ENCODE data around the gene SPEM3. TPM values are rescaled to one million over a fixed set of nuclear protein-coding genes. Genes with fewer than 3 reads are reported as not detected.

SPEM3 gene
- total RNA-seq, 5 donors from 2014 or later (not counting 1 experiment from before 2014, with no cell fraction given): not detected

GRCh38 chr17:7425756-7426155, 2.9 kb upstream of the SPEM3 start:
- Mint-ChIP-seq H3K27ac (no peak overlapping the region), H3K9me3 (no peaks in the 10 kb centered on the region), H3K27me3 (no peaks in the 10 kb centered on the region), H3K4me3 (no peak overlapping the region), H3K36me3 (no peaks in the 10 kb centered on the region), H3K4me1 (no peaks in the 10 kb centered on the region)
- Histone ChIP-seq H3K4me3 (ENCODE audit: control insufficient read depth in 1 of 2, extremely low read depth in 1 of 2, low read length in 1 of 2) (no peak overlapping the region), H3K27me3 (replicated peaks in 1 of 2; ENCODE audit: control insufficient read depth in 2 of 2, extremely low read depth in 1 of 2, insufficient read depth in 2 of 2, low read length in 1 of 2) (peaks cover 0 to 2% of the 10 kb centered on the region in 2 experiments), H3K4me1 (ENCODE audit: control insufficient read depth in 1 of 2, extremely low read depth in 1 of 2, insufficient read depth in 2 of 2, low read length in 2 of 2) (no peaks in the 10 kb centered on the region), H3K9me3 (no peaks in the 10 kb centered on the region), H3K27ac (ENCODE audit: low read length) (no peak overlapping the region), H3K36me3 (ENCODE audit: control insufficient read depth in 2 of 2, extremely low read depth in 1 of 2, insufficient read depth in 1 of 2, low read length in 1 of 2) (no peaks in the 10 kb centered on the region)
- ATAC-seq (replicated peaks in 1 of 4): no peak
- no peak for DNase-seq
- POLR2A ChIA-PET: no interaction called here
- WGBS (ENCODE audit: insufficient coverage): no CpG with 5 or more reads among the region's 8 CpGs
- CTCF ChIA-PET: interaction anchor here in 1 of 2 donors (0.7 kb wide), 1 partner anchor 58 kb away, joined by 3 read pairs; no protein-coding TSS in a partner anchor

- 91% methylated on average over 31 of the region's 33 CpGs for WGBS (ENCODE audit: insufficient coverage)
- H3K4me1 Mint-ChIP-seq: no peaks in the 10 kb centered on the region
Observed at GRCh38 chr17:7426203-7426863, 2.3 kb upstream of the SPEM3 start.

GRCh38 chr17:7426896-7427489, 1.7 kb upstream of the SPEM3 start:
- ATAC-seq (replicated peaks in 1 of 4): no peak
- Histone ChIP-seq H3K4me3 (ENCODE audit: control insufficient read depth in 1 of 2, extremely low read depth in 1 of 2, low read length in 1 of 2) (no peak overlapping the region), H3K27me3 (replicated peaks in 1 of 2; ENCODE audit: control insufficient read depth in 2 of 2, extremely low read depth in 1 of 2, insufficient read depth in 2 of 2, low read length in 1 of 2) (peaks cover 0 to 2% of the 10 kb centered on the region in 2 experiments), H3K4me1 (ENCODE audit: control insufficient read depth in 1 of 2, extremely low read depth in 1 of 2, insufficient read depth in 2 of 2, low read length in 2 of 2) (no peaks in the 10 kb centered on the region), H3K27ac (ENCODE audit: low read length) (no peak overlapping the region), H3K36me3 (ENCODE audit: control insufficient read depth in 2 of 2, extremely low read depth in 1 of 2, insufficient read depth in 1 of 2, low read length in 1 of 2) (no peaks in the 10 kb centered on the region), H3K9me3 (no peaks in the 10 kb centered on the region)
- ChIA-PET CTCF (no interaction called here), POLR2A (no interaction called here)
- no peaks in the 10 kb centered on the region for H3K36me3 Mint-ChIP-seq
- 86% methylated on average over 21 of the region's 29 CpGs for WGBS (ENCODE audit: insufficient coverage)
- no peaks in the 10 kb centered on the region for H3K27me3 Mint-ChIP-seq
- H3K4me3 Mint-ChIP-seq: no peak overlapping the region
- no peak for DNase-seq
- H3K4me1 Mint-ChIP-seq: no peaks in the 10 kb centered on the region
- no peaks in the 10 kb centered on the region for H3K9me3 Mint-ChIP-seq
- no peak overlapping the region for H3K27ac Mint-ChIP-seq

More at GRCh38 chr17:7426203-7426863, 2.3 kb upstream of the SPEM3 start:
- Histone ChIP-seq H3K27me3 (replicated peaks in 1 of 2; ENCODE audit: control insufficient read depth in 2 of 2, extremely low read depth in 1 of 2, insufficient read depth in 2 of 2, low read length in 1 of 2) (peaks cover 0 to 2% of the 10 kb centered on the region in 2 experiments), H3K4me1 (ENCODE audit: control insufficient read depth in 1 of 2, extremely low read depth in 1 of 2, insufficient read depth in 2 of 2, low read length in 2 of 2) (no peaks in the 10 kb centered on the region), H3K36me3 (ENCODE audit: control insufficient read depth in 2 of 2, extremely low read depth in 1 of 2, insufficient read depth in 1 of 2, low read length in 1 of 2) (no peaks in the 10 kb centered on the region), H3K4me3 (ENCODE audit: control insufficient read depth in 1 of 2, extremely low read depth in 1 of 2, low read length in 1 of 2) (no peak overlapping the region), H3K27ac (ENCODE audit: low read length) (no peak overlapping the region), H3K9me3 (no peaks in the 10 kb centered on the region)
- ATAC-seq (replicated peaks in 1 of 4) (no peak), DNase-seq (no peak)
- no peaks in the 10 kb centered on the region for H3K36me3 Mint-ChIP-seq
- ChIA-PET POLR2A (no interaction called here), CTCF (no interaction called here)
- no peaks in the 10 kb centered on the region for H3K27me3 Mint-ChIP-seq
- H3K27ac Mint-ChIP-seq: no peak overlapping the region
- no peak overlapping the region for H3K4me3 Mint-ChIP-seq
- no peaks in the 10 kb centered on the region for H3K9me3 Mint-ChIP-seq

- CTCF ChIA-PET: no interaction called here
Observed at GRCh38 chr17:7427549-7427948, 1.1 kb upstream of the SPEM3 start.

GRCh38 chr17:7429722-7430121, 1.1 kb downstream of the SPEM3 start:
- Mint-ChIP-seq H3K36me3 (no peaks in the 10 kb centered on the region), H3K9me3 (no peaks in the 10 kb centered on the region), H3K27ac (no peak overlapping the region), H3K4me3 (no peak overlapping the region), H3K27me3 (no peaks in the 10 kb centered on the region), H3K4me1 (peaks cover 0 to under 1% (median 0%) of the 10 kb centered on the region in 3 donors)
- H3K9me3 ChIP-seq: no peaks in the 10 kb centered on the region
- ChIA-PET POLR2A (no interaction called here), CTCF (no interaction called here)
- H3K36me3 ChIP-seq (ENCODE audit: control insufficient read depth in 2 of 2, extremely low read depth in 1 of 2, insufficient read depth in 1 of 2, low read length in 1 of 2): no peaks in the 10 kb centered on the region
- WGBS (ENCODE audit: insufficient coverage): 86% methylated on average over 10 of the region's 10 CpGs
- H3K27me3 ChIP-seq (replicated peaks in 1 of 2; ENCODE audit: control insufficient read depth in 2 of 2, extremely low read depth in 1 of 2, insufficient read depth in 2 of 2, low read length in 1 of 2): no peaks in the 10 kb centered on the region
- no peak overlapping the region for H3K27ac ChIP-seq (ENCODE audit: low read length)
- no peak for DNase-seq
- no peak overlapping the region for H3K4me3 ChIP-seq (ENCODE audit: control insufficient read depth in 1 of 2, extremely low read depth in 1 of 2, low read length in 1 of 2)
- ATAC-seq (replicated peaks in 1 of 4): no peak
- H3K4me1 ChIP-seq (ENCODE audit: control insufficient read depth in 1 of 2, extremely low read depth in 1 of 2, insufficient read depth in 2 of 2, low read length in 2 of 2): peaks cover 0 to under 1% of the 10 kb centered on the region in 2 experiments

More at GRCh38 chr17:7427549-7427948, 1.1 kb upstream of the SPEM3 start:
- H3K27me3 Mint-ChIP-seq: no peaks in the 10 kb centered on the region
- no peak overlapping the region for H3K27ac Mint-ChIP-seq
- Histone ChIP-seq H3K9me3 (no peaks in the 10 kb centered on the region), H3K27ac (ENCODE audit: low read length) (no peak overlapping the region), H3K4me3 (ENCODE audit: control insufficient read depth in 1 of 2, extremely low read depth in 1 of 2, low read length in 1 of 2) (no peak overlapping the region), H3K4me1 (ENCODE audit: control insufficient read depth in 1 of 2, extremely low read depth in 1 of 2, insufficient read depth in 2 of 2, low read length in 2 of 2) (no peaks in the 10 kb centered on the region), H3K36me3 (ENCODE audit: control insufficient read depth in 2 of 2, extremely low read depth in 1 of 2, insufficient read depth in 1 of 2, low read length in 1 of 2) (no peaks in the 10 kb centered on the region), H3K27me3 (replicated peaks in 1 of 2; ENCODE audit: control insufficient read depth in 2 of 2, extremely low read depth in 1 of 2, insufficient read depth in 2 of 2, low read length in 1 of 2) (peaks cover 0 to 2% of the 10 kb centered on the region in 2 experiments)
- DNase-seq (no peak), ATAC-seq (replicated peaks in 1 of 4) (no peak)
- 87% methylated on average over 7 of the region's 7 CpGs for WGBS (ENCODE audit: insufficient coverage)
- no peaks in the 10 kb centered on the region for H3K4me1 Mint-ChIP-seq
- H3K9me3 Mint-ChIP-seq: no peaks in the 10 kb centered on the region
- no peak overlapping the region for H3K4me3 Mint-ChIP-seq
- POLR2A ChIA-PET: no interaction called here
- no peaks in the 10 kb centered on the region for H3K36me3 Mint-ChIP-seq

- peaks cover 8 to 12% (median 10%) of the 10 kb centered on the region in 3 donors for H3K4me1 Mint-ChIP-seq
- Histone ChIP-seq H3K36me3 (ENCODE audit: control insufficient read depth in 2 of 2, extremely low read depth in 1 of 2, insufficient read depth in 1 of 2, low read length in 1 of 2) (no peaks in the 10 kb centered on the region), H3K4me1 (ENCODE audit: control insufficient read depth in 1 of 2, extremely low read depth in 1 of 2, insufficient read depth in 2 of 2, low read length in 2 of 2) (peaks cover 0 to 12% of the 10 kb centered on the region in 2 experiments), H3K4me3 (ENCODE audit: control insufficient read depth in 1 of 2, extremely low read depth in 1 of 2, low read length in 1 of 2) (no peak overlapping the region), H3K27ac (ENCODE audit: low read length) (no peak overlapping the region), H3K9me3 (no peaks in the 10 kb centered on the region), H3K27me3 (replicated peaks in 1 of 2; ENCODE audit: control insufficient read depth in 2 of 2, extremely low read depth in 1 of 2, insufficient read depth in 2 of 2, low read length in 1 of 2) (no peaks in the 10 kb centered on the region)
- H3K9me3 Mint-ChIP-seq: no peaks in the 10 kb centered on the region
- WGBS (ENCODE audit: insufficient coverage): 83% methylated on average over 1 of the region's 1 CpG
- ATAC-seq (replicated peaks in 1 of 4): no peak
- H3K27me3 Mint-ChIP-seq: no peaks in the 10 kb centered on the region
- ChIA-PET CTCF (interaction anchor here in 1 of 2 donors (0.5 kb wide), 1 partner anchor 36 kb away, joined by 6 read pairs; no protein-coding TSS in a partner anchor), POLR2A (no interaction called here)
- H3K27ac Mint-ChIP-seq: no peak overlapping the region
- no peak for DNase-seq
- no peak overlapping the region for H3K4me3 Mint-ChIP-seq
- no peaks in the 10 kb centered on the region for H3K36me3 Mint-ChIP-seq
Observed at GRCh38 chr17:7431231-7431630, 2.6 kb downstream of the SPEM3 start.

Data from T-cell (primary cell).